Measurements from ENCODE around the gene SPATA33. TPM values are rescaled to one million over a fixed set of nuclear protein-coding genes. Genes with fewer than 3 reads are reported as not detected.
A peak's percentile ranks its signal among the peaks of the same experiment; 100 is the strongest.

The SPATA33 gene
- total RNA-seq, 1 experiment from 2014 or later, result 12.0 TPM

DNA sequence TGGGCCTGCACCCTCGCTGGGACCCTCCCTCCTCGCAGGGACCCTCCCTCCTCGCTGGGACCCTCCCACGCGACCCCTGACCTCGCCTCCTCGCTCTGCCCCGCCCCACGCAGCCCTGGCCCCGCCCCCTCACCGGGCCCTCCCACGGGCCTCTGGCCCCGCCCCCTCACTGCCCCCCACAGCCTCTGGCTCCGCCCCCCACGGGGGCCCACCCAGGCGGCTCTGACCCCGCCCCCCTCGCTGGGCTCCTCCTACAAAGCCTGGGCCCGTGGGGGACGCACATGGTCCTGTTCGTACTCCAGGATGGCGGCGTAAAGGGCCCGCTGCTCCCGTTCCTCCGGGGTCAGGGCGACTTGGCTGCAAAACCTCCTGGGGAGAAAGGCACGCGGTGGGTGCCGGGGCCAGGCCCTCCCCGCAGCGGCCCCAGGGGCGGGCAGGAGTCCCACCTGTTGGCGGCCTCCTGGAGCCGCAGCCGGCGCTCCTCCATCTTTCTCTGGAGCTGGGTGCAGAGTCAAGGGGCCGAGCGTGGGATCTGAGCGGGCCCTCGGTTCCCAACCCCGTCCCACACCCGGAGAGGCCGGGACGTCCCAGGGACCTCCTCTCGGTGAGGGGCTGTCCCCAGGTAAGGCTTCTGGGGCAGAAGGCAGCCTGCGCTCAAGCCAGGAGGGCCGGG, 54.1 kb downstream of the SPATA33 start (continued):
- TF ChIP-seq, protein P1, sequence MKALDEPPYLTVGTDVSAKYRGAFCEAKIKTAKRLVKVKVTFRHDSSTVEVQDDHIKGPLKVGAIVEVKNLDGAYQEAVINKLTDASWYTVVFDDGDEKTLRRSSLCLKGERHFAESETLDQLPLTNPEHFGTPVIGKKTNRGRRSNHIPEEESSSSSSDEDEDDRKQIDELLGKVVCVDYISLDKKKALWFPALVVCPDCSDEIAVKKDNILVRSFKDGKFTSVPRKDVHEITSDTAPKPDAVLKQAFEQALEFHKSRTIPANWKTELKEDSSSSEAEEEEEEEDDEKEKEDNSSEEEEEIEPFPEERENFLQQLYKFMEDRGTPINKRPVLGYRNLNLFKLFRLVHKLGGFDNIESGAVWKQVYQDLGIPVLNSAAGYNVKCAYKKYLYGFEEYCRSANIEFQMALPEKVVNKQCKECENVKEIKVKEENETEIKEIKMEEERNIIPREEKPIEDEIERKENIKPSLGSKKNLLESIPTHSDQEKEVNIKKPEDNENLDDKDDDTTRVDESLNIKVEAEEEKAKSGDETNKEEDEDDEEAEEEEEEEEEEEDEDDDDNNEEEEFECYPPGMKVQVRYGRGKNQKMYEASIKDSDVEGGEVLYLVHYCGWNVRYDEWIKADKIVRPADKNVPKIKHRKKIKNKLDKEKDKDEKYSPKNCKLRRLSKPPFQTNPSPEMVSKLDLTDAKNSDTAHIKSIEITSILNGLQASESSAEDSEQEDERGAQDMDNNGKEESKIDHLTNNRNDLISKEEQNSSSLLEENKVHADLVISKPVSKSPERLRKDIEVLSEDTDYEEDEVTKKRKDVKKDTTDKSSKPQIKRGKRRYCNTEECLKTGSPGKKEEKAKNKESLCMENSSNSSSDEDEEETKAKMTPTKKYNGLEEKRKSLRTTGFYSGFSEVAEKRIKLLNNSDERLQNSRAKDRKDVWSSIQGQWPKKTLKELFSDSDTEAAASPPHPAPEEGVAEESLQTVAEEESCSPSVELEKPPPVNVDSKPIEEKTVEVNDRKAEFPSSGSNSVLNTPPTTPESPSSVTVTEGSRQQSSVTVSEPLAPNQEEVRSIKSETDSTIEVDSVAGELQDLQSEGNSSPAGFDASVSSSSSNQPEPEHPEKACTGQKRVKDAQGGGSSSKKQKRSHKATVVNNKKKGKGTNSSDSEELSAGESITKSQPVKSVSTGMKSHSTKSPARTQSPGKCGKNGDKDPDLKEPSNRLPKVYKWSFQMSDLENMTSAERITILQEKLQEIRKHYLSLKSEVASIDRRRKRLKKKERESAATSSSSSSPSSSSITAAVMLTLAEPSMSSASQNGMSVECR (CRISPR knock-in tag; IDR thresholded peaks at IDR 0.05; ENCODE audit: borderline replicate concordance), result peak; percentile 62; the same call in 1 of the 2 replicates
- no peak for TF ChIP-seq CREB1 (CRISPR knock-in tag; IDR thresholded peaks at IDR 0.05)
- no peak for TF ChIP-seq ZNF232 (CRISPR knock-in tag; IDR thresholded peaks at IDR 0.05)
- TF ChIP-seq, protein P2, sequence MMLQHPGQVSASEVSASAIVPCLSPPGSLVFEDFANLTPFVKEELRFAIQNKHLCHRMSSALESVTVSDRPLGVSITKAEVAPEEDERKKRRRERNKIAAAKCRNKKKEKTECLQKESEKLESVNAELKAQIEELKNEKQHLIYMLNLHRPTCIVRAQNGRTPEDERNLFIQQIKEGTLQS (CRISPR knock-in tag; conservative IDR thresholded peaks at IDR 0.05), result no peak
- no peak for TF ChIP-seq ZNF219 (CRISPR knock-in tag; IDR thresholded peaks at IDR 0.05; ENCODE audit: borderline replicate concordance)
- TF ChIP-seq, protein P3, sequence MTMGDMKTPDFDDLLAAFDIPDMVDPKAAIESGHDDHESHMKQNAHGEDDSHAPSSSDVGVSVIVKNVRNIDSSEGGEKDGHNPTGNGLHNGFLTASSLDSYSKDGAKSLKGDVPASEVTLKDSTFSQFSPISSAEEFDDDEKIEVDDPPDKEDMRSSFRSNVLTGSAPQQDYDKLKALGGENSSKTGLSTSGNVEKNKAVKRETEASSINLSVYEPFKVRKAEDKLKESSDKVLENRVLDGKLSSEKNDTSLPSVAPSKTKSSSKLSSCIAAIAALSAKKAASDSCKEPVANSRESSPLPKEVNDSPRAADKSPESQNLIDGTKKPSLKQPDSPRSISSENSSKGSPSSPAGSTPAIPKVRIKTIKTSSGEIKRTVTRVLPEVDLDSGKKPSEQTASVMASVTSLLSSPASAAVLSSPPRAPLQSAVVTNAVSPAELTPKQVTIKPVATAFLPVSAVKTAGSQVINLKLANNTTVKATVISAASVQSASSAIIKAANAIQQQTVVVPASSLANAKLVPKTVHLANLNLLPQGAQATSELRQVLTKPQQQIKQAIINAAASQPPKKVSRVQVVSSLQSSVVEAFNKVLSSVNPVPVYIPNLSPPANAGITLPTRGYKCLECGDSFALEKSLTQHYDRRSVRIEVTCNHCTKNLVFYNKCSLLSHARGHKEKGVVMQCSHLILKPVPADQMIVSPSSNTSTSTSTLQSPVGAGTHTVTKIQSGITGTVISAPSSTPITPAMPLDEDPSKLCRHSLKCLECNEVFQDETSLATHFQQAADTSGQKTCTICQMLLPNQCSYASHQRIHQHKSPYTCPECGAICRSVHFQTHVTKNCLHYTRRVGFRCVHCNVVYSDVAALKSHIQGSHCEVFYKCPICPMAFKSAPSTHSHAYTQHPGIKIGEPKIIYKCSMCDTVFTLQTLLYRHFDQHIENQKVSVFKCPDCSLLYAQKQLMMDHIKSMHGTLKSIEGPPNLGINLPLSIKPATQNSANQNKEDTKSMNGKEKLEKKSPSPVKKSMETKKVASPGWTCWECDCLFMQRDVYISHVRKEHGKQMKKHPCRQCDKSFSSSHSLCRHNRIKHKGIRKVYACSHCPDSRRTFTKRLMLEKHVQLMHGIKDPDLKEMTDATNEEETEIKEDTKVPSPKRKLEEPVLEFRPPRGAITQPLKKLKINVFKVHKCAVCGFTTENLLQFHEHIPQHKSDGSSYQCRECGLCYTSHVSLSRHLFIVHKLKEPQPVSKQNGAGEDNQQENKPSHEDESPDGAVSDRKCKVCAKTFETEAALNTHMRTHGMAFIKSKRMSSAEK (CRISPR knock-in tag; IDR thresholded peaks at IDR 0.05; ENCODE audit: borderline replicate concordance), result no peak
- TF ChIP-seq, protein P4, sequence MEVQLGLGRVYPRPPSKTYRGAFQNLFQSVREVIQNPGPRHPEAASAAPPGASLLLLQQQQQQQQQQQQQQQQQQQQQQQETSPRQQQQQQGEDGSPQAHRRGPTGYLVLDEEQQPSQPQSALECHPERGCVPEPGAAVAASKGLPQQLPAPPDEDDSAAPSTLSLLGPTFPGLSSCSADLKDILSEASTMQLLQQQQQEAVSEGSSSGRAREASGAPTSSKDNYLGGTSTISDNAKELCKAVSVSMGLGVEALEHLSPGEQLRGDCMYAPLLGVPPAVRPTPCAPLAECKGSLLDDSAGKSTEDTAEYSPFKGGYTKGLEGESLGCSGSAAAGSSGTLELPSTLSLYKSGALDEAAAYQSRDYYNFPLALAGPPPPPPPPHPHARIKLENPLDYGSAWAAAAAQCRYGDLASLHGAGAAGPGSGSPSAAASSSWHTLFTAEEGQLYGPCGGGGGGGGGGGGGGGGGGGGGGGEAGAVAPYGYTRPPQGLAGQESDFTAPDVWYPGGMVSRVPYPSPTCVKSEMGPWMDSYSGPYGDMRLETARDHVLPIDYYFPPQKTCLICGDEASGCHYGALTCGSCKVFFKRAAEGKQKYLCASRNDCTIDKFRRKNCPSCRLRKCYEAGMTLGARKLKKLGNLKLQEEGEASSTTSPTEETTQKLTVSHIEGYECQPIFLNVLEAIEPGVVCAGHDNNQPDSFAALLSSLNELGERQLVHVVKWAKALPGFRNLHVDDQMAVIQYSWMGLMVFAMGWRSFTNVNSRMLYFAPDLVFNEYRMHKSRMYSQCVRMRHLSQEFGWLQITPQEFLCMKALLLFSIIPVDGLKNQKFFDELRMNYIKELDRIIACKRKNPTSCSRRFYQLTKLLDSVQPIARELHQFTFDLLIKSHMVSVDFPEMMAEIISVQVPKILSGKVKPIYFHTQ (CRISPR knock-in tag; IDR thresholded peaks at IDR 0.05), result no peak
- no peak for TF ChIP-seq NR1H2 (CRISPR knock-in tag; IDR thresholded peaks at IDR 0.05)
- TF ChIP-seq, protein P5, sequence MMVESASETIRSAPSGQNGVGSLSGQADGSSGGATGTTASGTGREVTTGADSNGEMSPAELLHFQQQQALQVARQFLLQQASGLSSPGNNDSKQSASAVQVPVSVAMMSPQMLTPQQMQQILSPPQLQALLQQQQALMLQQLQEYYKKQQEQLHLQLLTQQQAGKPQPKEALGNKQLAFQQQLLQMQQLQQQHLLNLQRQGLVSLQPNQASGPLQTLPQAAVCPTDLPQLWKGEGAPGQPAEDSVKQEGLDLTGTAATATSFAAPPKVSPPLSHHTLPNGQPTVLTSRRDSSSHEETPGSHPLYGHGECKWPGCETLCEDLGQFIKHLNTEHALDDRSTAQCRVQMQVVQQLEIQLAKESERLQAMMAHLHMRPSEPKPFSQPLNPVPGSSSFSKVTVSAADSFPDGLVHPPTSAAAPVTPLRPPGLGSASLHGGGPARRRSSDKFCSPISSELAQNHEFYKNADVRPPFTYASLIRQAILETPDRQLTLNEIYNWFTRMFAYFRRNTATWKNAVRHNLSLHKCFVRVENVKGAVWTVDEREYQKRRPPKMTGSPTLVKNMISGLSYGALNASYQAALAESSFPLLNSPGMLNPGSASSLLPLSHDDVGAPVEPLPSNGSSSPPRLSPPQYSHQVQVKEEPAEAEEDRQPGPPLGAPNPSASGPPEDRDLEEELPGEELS (CRISPR knock-in tag; IDR thresholded peaks at IDR 0.05), result no peak
- 0 out of 2 replicates have a peak, but pooled peaks have one; percentile 24 for TF ChIP-seq NFYB (CRISPR knock-in tag; conservative IDR thresholded peaks at IDR 0.05; ENCODE audit: low read depth)
- TF ChIP-seq TEAD4 (CRISPR knock-in tag; IDR thresholded peaks at IDR 0.05), result no peak
- TF ChIP-seq, protein P6, sequence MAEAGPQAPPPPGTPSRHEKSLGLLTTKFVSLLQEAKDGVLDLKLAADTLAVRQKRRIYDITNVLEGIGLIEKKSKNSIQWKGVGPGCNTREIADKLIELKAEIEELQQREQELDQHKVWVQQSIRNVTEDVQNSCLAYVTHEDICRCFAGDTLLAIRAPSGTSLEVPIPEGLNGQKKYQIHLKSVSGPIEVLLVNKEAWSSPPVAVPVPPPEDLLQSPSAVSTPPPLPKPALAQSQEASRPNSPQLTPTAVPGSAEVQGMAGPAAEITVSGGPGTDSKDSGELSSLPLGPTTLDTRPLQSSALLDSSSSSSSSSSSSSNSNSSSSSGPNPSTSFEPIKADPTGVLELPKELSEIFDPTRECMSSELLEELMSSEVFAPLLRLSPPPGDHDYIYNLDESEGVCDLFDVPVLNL (CRISPR knock-in tag; IDR thresholded peaks at IDR 0.05; ENCODE audit: borderline replicate concordance, low read depth), result no peak
- TF ChIP-seq ETV6 (CRISPR knock-in tag; IDR thresholded peaks at IDR 0.05), result no peak
- TF ChIP-seq, protein P7, sequence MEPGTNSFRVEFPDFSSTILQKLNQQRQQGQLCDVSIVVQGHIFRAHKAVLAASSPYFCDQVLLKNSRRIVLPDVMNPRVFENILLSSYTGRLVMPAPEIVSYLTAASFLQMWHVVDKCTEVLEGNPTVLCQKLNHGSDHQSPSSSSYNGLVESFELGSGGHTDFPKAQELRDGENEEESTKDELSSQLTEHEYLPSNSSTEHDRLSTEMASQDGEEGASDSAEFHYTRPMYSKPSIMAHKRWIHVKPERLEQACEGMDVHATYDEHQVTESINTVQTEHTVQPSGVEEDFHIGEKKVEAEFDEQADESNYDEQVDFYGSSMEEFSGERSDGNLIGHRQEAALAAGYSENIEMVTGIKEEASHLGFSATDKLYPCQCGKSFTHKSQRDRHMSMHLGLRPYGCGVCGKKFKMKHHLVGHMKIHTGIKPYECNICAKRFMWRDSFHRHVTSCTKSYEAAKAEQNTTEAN (CRISPR knock-in tag; IDR thresholded peaks at IDR 0.05), result no peak
- TF ChIP-seq GABPB1 (CRISPR knock-in tag; IDR thresholded peaks at IDR 0.05), result no peak
- TF ChIP-seq, protein P8, sequence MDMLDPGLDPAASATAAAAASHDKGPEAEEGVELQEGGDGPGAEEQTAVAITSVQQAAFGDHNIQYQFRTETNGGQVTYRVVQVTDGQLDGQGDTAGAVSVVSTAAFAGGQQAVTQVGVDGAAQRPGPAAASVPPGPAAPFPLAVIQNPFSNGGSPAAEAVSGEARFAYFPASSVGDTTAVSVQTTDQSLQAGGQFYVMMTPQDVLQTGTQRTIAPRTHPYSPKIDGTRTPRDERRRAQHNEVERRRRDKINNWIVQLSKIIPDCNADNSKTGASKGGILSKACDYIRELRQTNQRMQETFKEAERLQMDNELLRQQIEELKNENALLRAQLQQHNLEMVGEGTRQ (CRISPR knock-in tag; IDR thresholded peaks at IDR 0.05), result peak; percentile 33; the same call in 1 of the 2 replicates
- TF ChIP-seq, protein P9, sequence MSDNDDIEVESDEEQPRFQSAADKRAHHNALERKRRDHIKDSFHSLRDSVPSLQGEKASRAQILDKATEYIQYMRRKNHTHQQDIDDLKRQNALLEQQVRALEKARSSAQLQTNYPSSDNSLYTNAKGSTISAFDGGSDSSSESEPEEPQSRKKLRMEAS (CRISPR knock-in tag; IDR thresholded peaks at IDR 0.05), result peak; percentile 90
- TF ChIP-seq, protein P10, sequence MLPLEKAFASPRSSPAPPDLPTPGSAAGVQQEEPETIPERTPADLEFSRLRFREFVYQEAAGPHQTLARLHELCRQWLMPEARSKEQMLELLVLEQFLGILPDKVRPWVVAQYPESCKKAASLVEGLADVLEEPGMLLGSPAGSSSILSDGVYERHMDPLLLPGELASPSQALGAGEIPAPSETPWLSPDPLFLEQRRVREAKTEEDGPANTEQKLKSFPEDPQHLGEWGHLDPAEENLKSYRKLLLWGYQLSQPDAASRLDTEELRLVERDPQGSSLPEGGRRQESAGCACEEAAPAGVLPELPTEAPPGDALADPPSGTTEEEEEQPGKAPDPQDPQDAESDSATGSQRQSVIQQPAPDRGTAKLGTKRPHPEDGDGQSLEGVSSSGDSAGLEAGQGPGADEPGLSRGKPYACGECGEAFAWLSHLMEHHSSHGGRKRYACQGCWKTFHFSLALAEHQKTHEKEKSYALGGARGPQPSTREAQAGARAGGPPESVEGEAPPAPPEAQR (CRISPR knock-in tag; IDR thresholded peaks at IDR 0.05), result no peak

All from WTC11 (cell line).